HepG2 (cell line): ENCODE results near the gene KCNIP3. TPM values are rescaled to one million over a fixed set of nuclear protein-coding genes. Genes with fewer than 3 reads are reported as not detected.

Experiments
- ATAC-seq: fragments of 200-7000 bp; cut with Tn5 transposase; 3 replicates; pipeline ENCODE4 v1.9.1; 2020; ENCODE audit warnings: mild to moderate bottlenecking, moderate library complexity
- BruUV-seq: library from RNA; stranded (reverse); fragments of 400-500 nt; replicated peaks from 2 replicates; lab custom pipeline; 2021; lab: Mats Ljungman, UMichigan
- CTCF ChIA-PET: fragments of 300-600 bp; formaldehyde crosslinking; extraction: SDS; loops from one replicate; lab custom pipeline; 2021; ENCODE audit warnings: low total read pairs, inconsistent platforms, low intra/inter-chr PET ratio; lab: Yijun Ruan, JAX
- POLR2A ChIA-PET: fragments of 350-600 bp; sonication (Branson Sonifier 250); formaldehyde crosslinking; loops from one replicate; lab custom pipeline; 2020; ENCODE audit warnings: antibody characterized with exemption, inconsistent platforms; lab: Yijun Ruan, JAX
- DNase-seq: peaks from one replicate; pipeline ENCODE4 v3.0.0-alpha.2; 2015; ENCODE audit warnings: low spot score
- FAIRE-seq: peaks from 3 replicates; lab custom pipeline; 2011; peaks lifted over from hg19 to GRCh38; lab: Jason Lieb, UNC
- H2AFZ ChIP-seq: one replicate; pipeline ENCODE4 v1.6.1; 2011; ENCODE audit warnings: low read length, inconsistent platforms
- H3K27ac ChIP-seq: fragments of 300-600 bp; 3 replicates; pipeline ENCODE4 v1.8.0; 2011; ENCODE audit warnings: mixed run types, mild to moderate bottlenecking, mixed read lengths, low read length, inconsistent platforms; ENCODE audit not compliant: insufficient read depth; ENCODE audit errors: extremely low read length
- H3K27me3 ChIP-seq, 2 experiments: fragments of 200-600 bp in 1 of 2; 2 replicates in 1 of 2; 3 replicates in 1 of 2; pipeline versions ENCODE4 v1.6.0 to v1.8.0; 2011; ENCODE audit warnings: low read length in 2 of 2, mild to moderate bottlenecking in 2 of 2, moderate library complexity in 2 of 2, inconsistent platforms in 1 of 2; ENCODE audit not compliant: insufficient read depth in 2 of 2, control insufficient read depth in 1 of 2
- H3K36me3 ChIP-seq, 2 experiments: fragments of 200-600 bp in 1 of 2; replicated peaks in 1 of 2; 2 replicates in 1 of 2; 3 replicates in 1 of 2; pipeline versions ENCODE4 v1.5.1 to v1.8.0; 2011; ENCODE audit warnings: low read length in 2 of 2, inconsistent platforms in 1 of 2; ENCODE audit not compliant: insufficient read depth in 2 of 2, control insufficient read depth in 1 of 2
- H3K4me1 ChIP-seq: 2 replicates; pipeline ENCODE4 v1.5.1; 2012; ENCODE audit warnings: low read length, inconsistent platforms; ENCODE audit not compliant: insufficient read depth
- H3K4me2 ChIP-seq: 2 replicates; pipeline ENCODE4 v1.6.0; 2011; ENCODE audit warnings: low read depth, low read length, inconsistent platforms
- H3K4me3 ChIP-seq, 3 experiments: fragments of 200-600 bp in 1 of 3; sonication (generic), shearing (Covaris generic) in 1 of 3; replicated peaks in 1 of 3; 2 replicates each; pipeline ENCODE4 v1.5.1; 2011 to 2016; ENCODE audit warnings: low read length in 3 of 3, inconsistent platforms in 2 of 3, low read depth in 2 of 3, mild to moderate bottlenecking in 2 of 3, control low read depth in 1 of 3, mixed read lengths in 1 of 3; ENCODE audit not compliant: insufficient read depth in 1 of 3
- H3K79me2 ChIP-seq: one replicate; pipeline ENCODE4 v1.6.1; 2011; ENCODE audit warnings: low read length, inconsistent platforms; ENCODE audit not compliant: insufficient read depth
- H3K9ac ChIP-seq: 2 replicates; pipeline ENCODE4 v1.6.0; 2011; ENCODE audit warnings: mild to moderate bottlenecking, low read depth, low read length, inconsistent platforms; ENCODE audit not compliant: insufficient read depth
- H3K9me3 ChIP-seq: 2 replicates; pipeline ENCODE4 v1.5.1; 2012; ENCODE audit warnings: mild to moderate bottlenecking, low read length
- H4K20me1 ChIP-seq: 2 replicates; pipeline ENCODE4 v1.6.0; 2011; ENCODE audit warnings: inconsistent platforms, mild to moderate bottlenecking, low read length, moderate library complexity; ENCODE audit not compliant: insufficient read depth
- EHMT2 ChIP-seq: fragments of 200-600 bp; sonication (generic); IDR thresholded peaks from 2 replicates; pipeline ENCODE4 v1.7.0; 2017; ENCODE audit warnings: antibody characterized with exemption, low read depth, low read length, borderline replicate concordance
- HDAC2 ChIP-seq: sonication (generic); formaldehyde crosslinking; IDR thresholded peaks from 2 replicates; pipeline ENCODE4 v1.4.0; 2020; ENCODE audit warnings: missing genetic modification reagents
- HMGA1 ChIP-seq: sonication (generic); formaldehyde crosslinking; conservative IDR thresholded peaks from 2 replicates; pipeline ENCODE4 v1.4.0; 2020; ENCODE audit warnings: missing genetic modification reagents
- MIXL1 ChIP-seq: IDR thresholded peaks from 2 replicates; pipeline ENCODE4 v1.6.1; 2016
- PCBP1 ChIP-seq: fragments of 200-400 bp; formaldehyde crosslinking; IDR thresholded peaks from 2 replicates; pipeline ENCODE4 v1.6.1; 2017; ENCODE audit warnings: mild to moderate bottlenecking, low read depth, low read length, borderline replicate concordance
- ZBTB40 ChIP-seq, 2 experiments: fragments of 450-650 bp in 1 of 2; sonication (generic) in 1 of 2; formaldehyde crosslinking in 1 of 2; IDR thresholded peaks; 2 replicates each; pipeline versions ENCODE4 v1.6.1 to v1.8.0; 2016 to 2022; ENCODE audit warnings: antibody characterized with exemption in 1 of 2, mild to moderate bottlenecking in 1 of 2, missing genetic modification reagents in 1 of 2
- ZC3H4 ChIP-seq: sonication (generic); formaldehyde crosslinking; IDR thresholded peaks from 2 replicates; pipeline ENCODE4 v1.4.0; 2020; ENCODE audit warnings: missing genetic modification reagents, borderline replicate concordance
- ZNF101 ChIP-seq: sonication (generic); formaldehyde crosslinking; IDR thresholded peaks from 2 replicates; pipeline ENCODE4 v1.4.0; 2020; ENCODE audit warnings: mild to moderate bottlenecking, low read depth, missing genetic modification reagents, borderline replicate concordance
- ZSCAN29 ChIP-seq: sonication (generic); formaldehyde crosslinking; conservative IDR thresholded peaks from 2 replicates; pipeline ENCODE4 v1.4.0; 2020; ENCODE audit warnings: mild to moderate bottlenecking, missing genetic modification reagents
- WGBS: methylation state at CpG from one replicate; pipeline ENCODE4 v1.1.6; 2017; ENCODE audit warnings: low lambda C conversion rate; 5-methylcytosine and 5-hydroxymethylcytosine counted together
- in situ Hi-C: cut with HindIII; loops from 2 replicates; pipeline ENCODE4 v1.10.0; 2017; ENCODE audit warnings: low pct_unique_long_range_greater_than_20kb; ENCODE audit not compliant: extremely low pct_ligation_motif_present
- intact Hi-C: fragments of 100-400 bp; cut with micrococcal nuclease; formaldehyde crosslinking; loops from one replicate; pipeline ENCODE4 v1.10.0; 2022; ENCODE audit not compliant: unreplicated experiment
- polyA plus RNA-seq, 8 experiments: library from polyadenylated mRNA; depleted of rRNA in 3 of 8; stranded (reverse) in 7 of 8; unstranded in 1 of 8; fragments of >200 nt; fragmentation: Illumina TruSeq in 4 of 8; extraction: Trizol in 4 of 8; gene quantifications; 2 replicates each; pipeline versions ENCODE4 v1.2.1 to v1.2.3, GENCODE V29; 2011 to 2016; ENCODE audit warnings: low read depth in 4 of 8, missing spikeins in 1 of 8, mixed read lengths in 1 of 8; ENCODE audit not compliant: insufficient read depth in 1 of 8
- total RNA-seq, 5 experiments: library from RNA; depleted of rRNA; stranded (reverse); fragments of >200 nt; fragmentation: Illumina TruSeq; extraction: Trizol; gene quantifications; 2 replicates each; pipeline ENCODE4 v1.2.3, GENCODE V29; 2016; ENCODE audit warnings: low read depth in 1 of 5

KCNIP3 gene
- total and polyA plus RNA-seq, 2 of the 13 experiments (the other 11 are each of a cell fraction or from before 2014, with no cell fraction given) = not detected

GRCh38 chr2:95393901-95394300, 96.8 kb downstream of the KCNIP3 start:
- ATAC-seq (no peak), DNase-seq (no peak), FAIRE-seq (no peak)
- Histone ChIP-seq H4K20me1 (no peaks in the 10 kb centered on the region), H3K4me3 (no peak overlapping the region), H3K27me3 (no peaks in the 10 kb centered on the region), H3K36me3 (no peaks in the 10 kb centered on the region), H3K4me1 (peaks cover 44% of the 10 kb centered on the region), H3K79me2 (no peaks in the 10 kb centered on the region), H3K4me2 (no peak overlapping the region), H3K9me3 (no peaks in the 10 kb centered on the region), H2AFZ (no peak overlapping the region), H3K27ac (no peak overlapping the region), H3K9ac (no peak overlapping the region)
- POLR2A ChIA-PET = interaction anchor here (7.7 kb wide), 1 partner anchor 9 kb away, joined by 110 read pairs; the partner anchor contains the start of gene FAHD2A
- TF ChIP-seq HMGA1 (CRISPR knock-in tag) = no peak
- 0 out of 2 replicates have a peak, but pooled peaks have one; percentile 33 for TF ChIP-seq EHMT2
- TF ChIP-seq MIXL1 (CRISPR knock-in tag) = no peak
- TF ChIP-seq ZC3H4 (CRISPR knock-in tag) = no peak
- 92% methylated on average over 6 of the region's 6 CpGs for WGBS
- in situ Hi-C loops = no loop called here
- CTCF ChIA-PET = no interaction called here
- BruUV-seq = no TSS peak
- intact Hi-C loops = no loop called here

DNA sequence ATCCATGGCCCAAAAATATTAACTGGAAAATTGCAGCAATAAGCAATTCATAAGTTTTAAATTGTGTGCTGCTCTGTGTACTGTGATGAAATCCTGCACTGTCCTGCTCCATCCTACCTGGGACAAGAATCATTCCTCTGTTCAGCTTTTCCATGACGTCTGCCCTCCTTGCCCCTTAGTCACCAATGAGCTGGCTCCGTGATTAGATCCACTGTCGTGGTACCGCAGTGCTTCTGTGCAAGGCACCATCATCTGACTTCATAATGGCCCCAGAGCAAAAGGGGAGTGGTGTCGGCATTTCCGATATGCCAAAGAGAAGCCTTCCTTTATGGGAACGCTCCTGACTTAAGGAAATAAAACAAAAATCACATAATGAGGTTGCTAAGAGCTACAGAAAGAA, 101.9 kb downstream of the KCNIP3 start:
- DNase-seq = no peak
- Histone ChIP-seq H3K4me2 (no peak overlapping the region), H3K36me3 (no peaks in the 10 kb centered on the region), H3K27ac (no peak overlapping the region), H3K79me2 (peaks cover 14% of the 10 kb centered on the region), H3K4me3 (no peak overlapping the region), H4K20me1 (no peaks in the 10 kb centered on the region), H2AFZ (no peak overlapping the region), H3K27me3 (no peaks in the 10 kb centered on the region; a peak in 1 of 5 replicates), H3K9ac (no peak overlapping the region), H3K4me1 (peaks cover 19% of the 10 kb centered on the region), H3K9me3 (no peaks in the 10 kb centered on the region)
- in situ Hi-C loops = no loop called here
- intact Hi-C loops = no loop called here
- no peak for ATAC-seq
- WGBS = 92% methylated on average over 7 of the region's 7 CpGs
- FAIRE-seq = no peak
- no TSS peak for BruUV-seq
- ChIA-PET CTCF (no interaction called here), POLR2A (no interaction called here)
- TF ChIP-seq HDAC2 (no peak), ZBTB40 (IDR thresholded peaks at IDR 0.05) (no peak), ZBTB40 (CRISPR knock-in tag; IDR thresholded peaks at IDR 0.05) (no peak), ZSCAN29 (no peak), PCBP1 (no peak), ZNF101 (CRISPR knock-in tag) (no peak)
